Liver (tissue), 9 donors: Measurements from ENCODE around the gene MELK. TPM values are rescaled to one million over a fixed set of nuclear protein-coding genes. Genes with fewer than 3 reads are reported as not detected.

Source experiments
- DNase-seq: peaks from one replicate; pipeline ENCODE4 v3.0.0-alpha.2; 2017; ENCODE audit warnings: low spot score
- H3K27ac ChIP-seq, 2 donors: one replicate each; pipeline ENCODE4 v1.7.0; 2013; ENCODE audit warnings: inconsistent platforms in 2 of 2, low read length in 2 of 2, control low read depth in 1 of 2, low read depth in 1 of 2, mild to moderate bottlenecking in 1 of 2
- H3K27me3 ChIP-seq, 4 donors: one replicate each; pipeline versions ENCODE4 v1.6.1 to v1.7.0; 2013; ENCODE audit warnings: low read length in 3 of 4, inconsistent platforms in 1 of 4, mild to moderate bottlenecking in 1 of 4, moderate library complexity in 1 of 4; ENCODE audit not compliant: control insufficient read depth in 4 of 4, insufficient read depth in 4 of 4
- H3K36me3 ChIP-seq, 4 donors: one replicate each; pipeline versions ENCODE4 v1.6.1 to v1.7.0; 2013; ENCODE audit warnings: low read length in 3 of 4, mild to moderate bottlenecking in 3 of 4, low read depth in 1 of 4, moderate library complexity in 1 of 4; ENCODE audit not compliant: control insufficient read depth in 4 of 4, insufficient read depth in 3 of 4
- H3K4me1 ChIP-seq, 4 donors: one replicate each; pipeline versions ENCODE4 v1.6.1 to v1.7.0; 2013; ENCODE audit warnings: low read length in 3 of 4, mild to moderate bottlenecking in 3 of 4, moderate library complexity in 1 of 4; ENCODE audit not compliant: control insufficient read depth in 4 of 4, insufficient read depth in 4 of 4
- H3K4me3 ChIP-seq, 3 donors: one replicate each; pipeline versions ENCODE4 v1.6.1 to v1.7.0; 2013; ENCODE audit warnings: low read length in 3 of 3, control low read depth in 1 of 3, low read depth in 1 of 3, mild to moderate bottlenecking in 1 of 3
- H3K9ac ChIP-seq, 2 donors: one replicate each; pipeline ENCODE4 v1.7.0; 2013; ENCODE audit warnings: low read length in 2 of 2, mild to moderate bottlenecking in 2 of 2, moderate library complexity in 2 of 2, control low read depth in 1 of 2, low read depth in 1 of 2
- H3K9me3 ChIP-seq, 4 donors: one replicate each; pipeline versions ENCODE4 v1.6.1 to v1.7.0; 2013; ENCODE audit warnings: low read length in 3 of 4; ENCODE audit not compliant: control insufficient read depth in 4 of 4
- EGR1 ChIP-seq, 2 donors: IDR thresholded peaks; 2 replicates each; pipeline ENCODE4 v1.6.1; 2016 to 2018; ENCODE audit warnings: antibody characterized with exemption in 2 of 2, low read depth in 2 of 2
- FOXA1 ChIP-seq: IDR thresholded peaks from 2 replicates; pipeline ENCODE4 v1.6.1; 2016; ENCODE audit warnings: antibody characterized with exemption
- FOXA2 ChIP-seq: IDR thresholded peaks from 2 replicates; pipeline ENCODE4 v1.6.1; 2016; ENCODE audit warnings: antibody characterized with exemption
- GABPA ChIP-seq, 2 donors: IDR thresholded peaks in 1 of 2; conservative IDR thresholded peaks in 1 of 2; 2 replicates each; pipeline ENCODE4 v1.6.1; 2016; ENCODE audit warnings: antibody characterized with exemption in 2 of 2, mild to moderate bottlenecking in 1 of 2, moderate library complexity in 1 of 2
- HNF4A ChIP-seq, 2 donors: conservative IDR thresholded peaks; 2 replicates each; pipeline ENCODE4 v1.6.1; 2016; ENCODE audit warnings: antibody characterized with exemption in 2 of 2, mild to moderate bottlenecking in 2 of 2
- HNF4G ChIP-seq: IDR thresholded peaks from 2 replicates; pipeline ENCODE4 v1.6.1; 2016; ENCODE audit warnings: antibody characterized with exemption
- JUND ChIP-seq, 2 donors: IDR thresholded peaks; 2 replicates each; pipeline ENCODE4 v1.6.1; 2016; ENCODE audit warnings: antibody characterized with exemption in 2 of 2
- NR2F2 ChIP-seq: IDR thresholded peaks from 2 replicates; pipeline ENCODE4 v1.6.1; 2016; ENCODE audit warnings: antibody characterized with exemption
- RAD21 ChIP-seq, 2 donors: IDR thresholded peaks; 2 replicates each; pipeline ENCODE4 v1.6.1; 2016; ENCODE audit warnings: antibody characterized with exemption in 2 of 2, mild to moderate bottlenecking in 2 of 2
- RXRA ChIP-seq, 2 donors: IDR thresholded peaks; 2 replicates each; pipeline ENCODE4 v1.6.1; 2017 to 2018; ENCODE audit warnings: antibody characterized with exemption in 2 of 2, mild to moderate bottlenecking in 1 of 2
- SP1 ChIP-seq: IDR thresholded peaks from 2 replicates; pipeline ENCODE4 v1.6.1; 2018; ENCODE audit warnings: antibody characterized with exemption, mild to moderate bottlenecking
- TAF1 ChIP-seq: conservative IDR thresholded peaks from 2 replicates; pipeline ENCODE4 v1.6.1; 2016; ENCODE audit warnings: antibody characterized with exemption, mild to moderate bottlenecking
- WGBS: extraction: QIAGEN DNeasy Blood & Tissue Kit; methylation state at CpG from one replicate; pipeline ENCODE4 v1.1.7; 2013; 5-methylcytosine and 5-hydroxymethylcytosine counted together
- polyA plus RNA-seq, 2 donors: library from polyadenylated mRNA; stranded (reverse) in 1 of 2; unstranded in 1 of 2; fragments of 200-250 nt in 1 of 2; fragments of >200 nt in 1 of 2; fragmentation: Nextera tagmentation in 1 of 2; extraction: Ambion mirVana in 1 of 2; gene quantifications; one replicate each; pipeline versions ENCODE4 v1.2.1 to v1.2.3, GENCODE V29; 2013 to 2015
- total RNA-seq, 2 donors: library from RNA; depleted of rRNA; stranded (reverse); fragments of >200 nt; gene quantifications; one replicate each; pipeline ENCODE4 v1.2.3, GENCODE V29; 2014
- TF ChIP-seq, protein P1 (sequence below): IDR thresholded peaks from 2 replicates; pipeline ENCODE4 v1.6.1; 2016; ENCODE audit warnings: antibody characterized with exemption
- TF ChIP-seq, protein P2 (sequence below): IDR thresholded peaks from 2 replicates; pipeline ENCODE4 v1.6.1; 2016; ENCODE audit warnings: antibody characterized with exemption, mild to moderate bottlenecking
- TF ChIP-seq, protein P3 (sequence below): fragments of 150-350 bp; IDR thresholded peaks from 2 replicates; pipeline ENCODE4 v1.5.1; 2017; ENCODE audit warnings: improper control_type of control experiment, low read depth, low read length; ENCODE audit not compliant: missing input control
- donor health status: healthy.
- donor health status: healthy.
- donor health status: healthy.
- donor health status: healthy.
- donor health status: healthy.

The MELK gene
- total and polyA plus RNA-seq, 4 donors: 0.08 to 19.5 (median 1.0) TPM

DNA sequence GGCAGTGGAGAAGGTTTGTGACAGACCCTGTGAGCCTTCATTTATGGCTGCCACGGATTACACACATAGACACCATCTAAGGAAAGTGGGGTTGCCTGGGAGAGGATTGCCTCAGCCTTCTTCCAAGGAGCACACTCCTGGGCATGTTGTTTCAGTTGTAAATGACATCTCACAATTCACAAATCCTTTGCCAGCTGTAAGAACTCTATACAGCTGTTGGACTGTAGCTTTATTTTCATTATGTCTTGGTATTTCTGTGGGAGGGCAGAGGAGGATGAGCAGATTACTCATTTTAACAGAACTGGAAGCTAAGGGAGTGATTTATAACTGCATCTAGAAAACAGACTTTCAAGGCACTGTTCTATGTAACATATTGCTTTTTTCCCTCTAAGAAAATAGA is 25.6 kb downstream of the MELK start:
- no peaks in the 10 kb centered on the region for H3K4me1 ChIP-seq
- H3K27ac ChIP-seq: no peak overlapping the region

DNA sequence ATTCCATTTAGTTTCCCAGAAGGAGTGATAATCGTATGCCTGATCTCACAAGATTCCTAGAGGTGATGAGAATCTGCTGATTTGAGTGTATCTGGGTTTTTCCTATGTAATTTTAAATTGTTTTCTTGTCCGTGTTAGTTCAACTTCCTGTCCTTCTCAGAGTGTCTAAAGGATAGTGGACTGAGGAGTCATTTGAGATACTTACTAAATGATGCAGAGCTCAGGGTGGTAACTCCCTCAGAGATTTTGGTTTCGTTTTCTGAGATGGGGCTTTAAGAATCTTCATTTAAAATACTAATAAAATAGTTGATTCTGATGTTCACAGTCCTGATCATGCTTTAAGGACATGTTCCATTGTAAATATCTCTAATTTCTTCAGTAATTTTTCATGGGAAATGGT is 30.3 kb downstream of the MELK start:
- Histone ChIP-seq H3K27me3 (no peaks in the 10 kb centered on the region), H3K9ac (no peak overlapping the region), H3K36me3 (no peaks in the 10 kb centered on the region), H3K9me3 (no peaks in the 10 kb centered on the region), H3K27ac (no peak overlapping the region), H3K4me3 (no peak overlapping the region), H3K4me1 (no peaks in the 10 kb centered on the region)
- no peak for DNase-seq
- TF ChIP-seq EGR1 (IDR thresholded peaks at IDR 0.05; ENCODE audit: low read depth in 2 of 2) (no peak), HNF4G (no peak), FOXA2 (no peak), RXRA (IDR thresholded peaks at IDR 0.05) (no peak), HNF4A (conservative IDR thresholded peaks at IDR 0.05) (no peak), JUND (IDR thresholded peaks at IDR 0.05) (no peak)
- TF ChIP-seq, protein P1, sequence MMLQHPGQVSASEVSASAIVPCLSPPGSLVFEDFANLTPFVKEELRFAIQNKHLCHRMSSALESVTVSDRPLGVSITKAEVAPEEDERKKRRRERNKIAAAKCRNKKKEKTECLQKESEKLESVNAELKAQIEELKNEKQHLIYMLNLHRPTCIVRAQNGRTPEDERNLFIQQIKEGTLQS: no peak
- WGBS: 76% methylated on average over 3 of the region's 3 CpGs

More for the DNA sequence above, 25.6 kb downstream of the MELK start:
- 96% methylated on average over 1 of the region's 1 CpG for WGBS
- Histone ChIP-seq H3K27me3 (no peaks in the 10 kb centered on the region), H3K9ac (no peak overlapping the region), H3K36me3 (no peaks in the 10 kb centered on the region), H3K4me3 (no peak overlapping the region), H3K9me3 (no peaks in the 10 kb centered on the region)
- no peak for TF ChIP-seq HNF4G
- TF ChIP-seq NR2F2: no peak
- TF ChIP-seq SP1: no peak
- no peak for TF ChIP-seq TAF1
- no peak for TF ChIP-seq FOXA1
- TF ChIP-seq, protein P2, sequence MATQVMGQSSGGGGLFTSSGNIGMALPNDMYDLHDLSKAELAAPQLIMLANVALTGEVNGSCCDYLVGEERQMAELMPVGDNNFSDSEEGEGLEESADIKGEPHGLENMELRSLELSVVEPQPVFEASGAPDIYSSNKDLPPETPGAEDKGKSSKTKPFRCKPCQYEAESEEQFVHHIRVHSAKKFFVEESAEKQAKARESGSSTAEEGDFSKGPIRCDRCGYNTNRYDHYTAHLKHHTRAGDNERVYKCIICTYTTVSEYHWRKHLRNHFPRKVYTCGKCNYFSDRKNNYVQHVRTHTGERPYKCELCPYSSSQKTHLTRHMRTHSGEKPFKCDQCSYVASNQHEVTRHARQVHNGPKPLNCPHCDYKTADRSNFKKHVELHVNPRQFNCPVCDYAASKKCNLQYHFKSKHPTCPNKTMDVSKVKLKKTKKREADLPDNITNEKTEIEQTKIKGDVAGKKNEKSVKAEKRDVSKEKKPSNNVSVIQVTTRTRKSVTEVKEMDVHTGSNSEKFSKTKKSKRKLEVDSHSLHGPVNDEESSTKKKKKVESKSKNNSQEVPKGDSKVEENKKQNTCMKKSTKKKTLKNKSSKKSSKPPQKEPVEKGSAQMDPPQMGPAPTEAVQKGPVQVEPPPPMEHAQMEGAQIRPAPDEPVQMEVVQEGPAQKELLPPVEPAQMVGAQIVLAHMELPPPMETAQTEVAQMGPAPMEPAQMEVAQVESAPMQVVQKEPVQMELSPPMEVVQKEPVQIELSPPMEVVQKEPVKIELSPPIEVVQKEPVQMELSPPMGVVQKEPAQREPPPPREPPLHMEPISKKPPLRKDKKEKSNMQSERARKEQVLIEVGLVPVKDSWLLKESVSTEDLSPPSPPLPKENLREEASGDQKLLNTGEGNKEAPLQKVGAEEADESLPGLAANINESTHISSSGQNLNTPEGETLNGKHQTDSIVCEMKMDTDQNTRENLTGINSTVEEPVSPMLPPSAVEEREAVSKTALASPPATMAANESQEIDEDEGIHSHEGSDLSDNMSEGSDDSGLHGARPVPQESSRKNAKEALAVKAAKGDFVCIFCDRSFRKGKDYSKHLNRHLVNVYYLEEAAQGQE: no peak
- no peak for TF ChIP-seq EGR1 (IDR thresholded peaks at IDR 0.05; ENCODE audit: low read depth in 2 of 2)
- TF ChIP-seq RAD21 (IDR thresholded peaks at IDR 0.05): no peak
- TF ChIP-seq, protein P1: no peak
- DNase-seq: no peak

DNA sequence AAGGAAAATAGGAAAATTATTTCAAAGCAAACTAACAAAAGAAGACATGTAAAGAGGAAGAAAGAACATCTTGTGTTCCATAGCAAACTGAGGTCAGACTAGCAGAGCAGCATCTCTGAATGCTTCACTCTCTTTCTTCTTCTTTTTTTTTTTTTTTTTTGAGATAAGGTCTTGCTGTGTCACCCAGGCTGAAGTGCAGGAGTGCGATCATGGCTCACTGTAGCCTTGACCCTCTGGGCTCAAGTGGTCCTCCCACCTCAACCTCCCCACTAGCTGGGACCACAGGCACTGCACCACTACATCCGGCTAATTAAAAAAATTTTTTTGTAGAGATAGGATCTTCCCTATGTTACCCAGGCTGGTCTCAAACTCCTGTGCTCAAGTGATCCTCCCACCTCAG is 36.6 kb downstream of the MELK start:
- Histone ChIP-seq H3K27me3 (no peaks in the 10 kb centered on the region), H3K4me3 (no peak overlapping the region), H3K9me3 (no peaks in the 10 kb centered on the region), H3K4me1 (no peaks in the 10 kb centered on the region), H3K9ac (no peak overlapping the region), H3K27ac (no peak overlapping the region), H3K36me3 (no peaks in the 10 kb centered on the region)
- 98% methylated on average over 2 of the region's 2 CpGs for WGBS
- no peak for DNase-seq
- TF ChIP-seq HNF4G (no peak), JUND (IDR thresholded peaks at IDR 0.05) (no peak), GABPA (IDR thresholded peaks at IDR 0.05 in 1 of 2, conservative IDR thresholded peaks at IDR 0.05 in 1 of 2) (no peak), EGR1 (IDR thresholded peaks at IDR 0.05; ENCODE audit: low read depth in 2 of 2) (no peak), SP1 (no peak), FOXA1 (no peak), HNF4A (conservative IDR thresholded peaks at IDR 0.05) (no peak)
- TF ChIP-seq, protein P3, sequence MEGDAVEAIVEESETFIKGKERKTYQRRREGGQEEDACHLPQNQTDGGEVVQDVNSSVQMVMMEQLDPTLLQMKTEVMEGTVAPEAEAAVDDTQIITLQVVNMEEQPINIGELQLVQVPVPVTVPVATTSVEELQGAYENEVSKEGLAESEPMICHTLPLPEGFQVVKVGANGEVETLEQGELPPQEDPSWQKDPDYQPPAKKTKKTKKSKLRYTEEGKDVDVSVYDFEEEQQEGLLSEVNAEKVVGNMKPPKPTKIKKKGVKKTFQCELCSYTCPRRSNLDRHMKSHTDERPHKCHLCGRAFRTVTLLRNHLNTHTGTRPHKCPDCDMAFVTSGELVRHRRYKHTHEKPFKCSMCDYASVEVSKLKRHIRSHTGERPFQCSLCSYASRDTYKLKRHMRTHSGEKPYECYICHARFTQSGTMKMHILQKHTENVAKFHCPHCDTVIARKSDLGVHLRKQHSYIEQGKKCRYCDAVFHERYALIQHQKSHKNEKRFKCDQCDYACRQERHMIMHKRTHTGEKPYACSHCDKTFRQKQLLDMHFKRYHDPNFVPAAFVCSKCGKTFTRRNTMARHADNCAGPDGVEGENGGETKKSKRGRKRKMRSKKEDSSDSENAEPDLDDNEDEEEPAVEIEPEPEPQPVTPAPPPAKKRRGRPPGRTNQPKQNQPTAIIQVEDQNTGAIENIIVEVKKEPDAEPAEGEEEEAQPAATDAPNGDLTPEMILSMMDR: no peak
- TF ChIP-seq, protein P1: no peak
- TF ChIP-seq, protein P2: no peak
